Activated naive CD4-positive, alpha-beta T cell (primary cell): Measurements from ENCODE around the gene PGC.

ENCODE experiments used
- DNase-seq, 4 experiments: peaks; one replicate each; lab custom pipeline; 2025; lab: John Stamatoyannopoulos, UW

Gene PGC

GRCh38 chr6:41747256-41748101 is at the start of gene PGC:
PGC (minus strand) TSS chr6:41747397; CDS start chr6:41747334, 63 bp downstream.
- DNase-seq, result no peak

- DNase-seq, result no peak
Observed at GRCh38 chr6:41796474-41796873, 49.3 kb upstream of the PGC start.

- no peak for DNase-seq
Observed at GRCh38 chr6:41791984-41792383, 44.8 kb upstream of the PGC start.

DNA sequence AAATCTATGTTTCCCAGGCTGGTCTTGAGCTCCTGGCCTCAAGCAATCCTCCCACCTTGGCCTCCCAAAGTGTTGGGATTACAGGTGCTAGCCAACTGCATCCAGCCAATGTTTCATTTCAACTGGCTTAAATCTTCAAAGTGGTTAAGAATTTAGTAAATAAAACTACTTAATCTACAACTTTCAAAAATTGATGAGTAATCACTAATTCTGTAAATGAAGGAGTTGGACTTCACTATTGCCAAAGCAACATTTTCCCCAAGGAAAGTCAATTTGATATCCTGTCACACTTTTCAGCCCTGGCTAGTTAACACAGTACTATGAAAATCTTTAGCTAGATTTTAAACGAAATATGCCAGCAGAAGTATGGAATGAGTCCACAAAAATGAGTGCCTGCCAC is 44.1 kb upstream of the PGC start:
- DNase-seq, result no peak

DNA sequence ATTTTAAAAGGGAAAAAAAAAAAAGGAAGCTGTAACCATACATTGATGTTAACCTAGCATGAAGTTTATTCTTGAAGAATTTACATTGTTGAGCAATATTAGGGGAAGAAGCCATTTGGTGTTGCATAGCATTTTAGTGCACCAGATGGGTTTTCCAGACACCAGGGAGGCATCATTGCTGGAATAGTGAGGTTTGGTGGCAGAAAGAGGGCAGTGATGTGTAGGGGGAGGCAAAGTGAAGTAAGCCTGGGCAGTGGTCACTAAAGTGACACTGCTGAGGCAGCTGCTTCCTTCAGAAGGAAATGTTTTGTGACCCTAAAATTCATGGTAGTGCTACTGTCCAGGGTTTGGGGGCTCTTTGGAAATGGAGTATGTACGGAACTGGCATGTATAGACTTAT is 42.8 kb upstream of the PGC start:
- no peak for DNase-seq

GRCh38 chr6:41789390-41789724 is 42.2 kb upstream of the PGC start:
- no peak for DNase-seq

DNA sequence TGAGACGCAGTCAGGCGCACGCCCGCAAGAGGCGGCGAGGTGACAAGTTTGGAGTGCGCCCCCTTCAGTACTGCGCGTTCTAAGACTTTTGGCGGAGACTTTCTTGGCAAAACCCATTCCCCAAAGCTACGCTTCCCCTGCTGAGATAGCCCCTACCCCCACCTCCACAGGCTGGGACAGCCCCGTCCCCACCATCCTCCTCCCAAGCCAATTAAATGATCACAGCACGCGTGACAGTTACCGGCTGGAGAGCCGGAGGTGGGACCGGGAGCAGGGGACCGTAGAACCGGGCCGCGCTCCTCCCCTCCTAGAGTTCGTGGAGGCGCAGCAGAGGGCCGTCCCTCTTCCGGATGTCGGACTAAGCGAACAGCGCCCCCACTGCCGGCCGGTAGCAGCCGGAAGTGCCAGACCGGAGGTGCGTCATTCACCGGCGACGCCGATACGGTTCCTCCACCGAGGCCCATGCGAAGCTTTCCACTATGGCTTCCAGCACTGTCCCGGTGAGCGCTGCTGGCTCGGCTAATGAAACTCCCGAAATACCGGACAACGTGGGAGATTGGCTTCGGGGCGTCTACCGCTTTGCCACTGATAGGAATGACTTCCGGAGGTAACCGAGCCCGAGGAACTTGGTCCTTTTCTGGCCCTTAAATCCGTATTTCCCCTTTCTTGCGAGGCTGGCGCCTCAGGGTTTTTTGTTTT is 40.2 kb upstream of the PGC start, which contains the start of gene TOMM6:
TSS of gene TOMM6 (plus strand) at position 476 of the 699 bp plus-strand sequence. CDS start at position 480, 4 bp downstream.
- peak; percentile 89 to 92 (median 92) for DNase-seq

GRCh38 chr6:41786451-41787218 is 39.4 kb upstream of the PGC start:
- DNase-seq, result peak; percentile 72 to 90 (median 82)

GRCh38 chr6:41785689-41786450 is 38.7 kb upstream of the PGC start:
- no peak for DNase-seq

DNA sequence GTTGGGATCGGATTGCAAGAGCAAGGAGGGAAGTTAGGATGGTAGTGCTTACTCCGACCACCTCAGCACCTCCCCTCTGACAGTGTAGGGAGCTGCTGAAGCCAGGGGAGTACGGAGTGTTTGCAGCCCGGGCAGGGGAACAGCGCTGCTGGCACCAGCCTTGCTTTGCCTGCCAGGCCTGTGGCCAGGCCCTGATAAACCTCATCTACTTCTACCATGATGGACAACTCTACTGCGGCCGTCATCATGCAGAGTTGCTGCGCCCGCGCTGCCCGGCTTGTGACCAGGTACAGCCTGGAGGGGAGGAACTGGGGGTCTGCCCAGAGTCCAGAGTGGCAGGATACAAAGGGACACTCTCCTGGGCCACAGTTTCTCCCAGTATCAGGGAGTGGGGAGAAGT is 38.1 kb upstream of the PGC start:
- DNase-seq, result no peak

GRCh38 chr6:41784581-41785171 is 37.5 kb upstream of the PGC start:
- no peak for DNase-seq

- no peak for DNase-seq
Observed at GRCh38 chr6:41783106-41783780, 36.0 kb upstream of the PGC start.

DNA sequence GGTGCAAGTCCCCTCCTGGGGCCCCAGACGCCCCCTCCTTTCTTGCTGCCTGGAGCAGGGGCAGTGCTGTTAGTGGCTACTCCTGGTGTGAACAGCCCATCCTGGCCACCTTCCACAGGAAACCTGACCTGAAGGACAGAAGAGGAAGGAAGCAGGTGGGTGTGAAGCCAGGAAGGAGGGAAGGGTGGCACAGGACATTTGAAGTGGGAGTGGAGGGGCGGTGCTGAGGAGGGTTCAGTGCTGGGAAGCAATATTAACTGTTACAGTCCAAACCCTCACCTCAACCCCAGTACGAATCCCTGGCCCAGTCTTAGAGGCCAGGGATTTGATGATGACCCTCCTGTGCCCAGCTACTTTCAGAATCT is 34.2 kb upstream of the PGC start:
- no peak for DNase-seq

DNA sequence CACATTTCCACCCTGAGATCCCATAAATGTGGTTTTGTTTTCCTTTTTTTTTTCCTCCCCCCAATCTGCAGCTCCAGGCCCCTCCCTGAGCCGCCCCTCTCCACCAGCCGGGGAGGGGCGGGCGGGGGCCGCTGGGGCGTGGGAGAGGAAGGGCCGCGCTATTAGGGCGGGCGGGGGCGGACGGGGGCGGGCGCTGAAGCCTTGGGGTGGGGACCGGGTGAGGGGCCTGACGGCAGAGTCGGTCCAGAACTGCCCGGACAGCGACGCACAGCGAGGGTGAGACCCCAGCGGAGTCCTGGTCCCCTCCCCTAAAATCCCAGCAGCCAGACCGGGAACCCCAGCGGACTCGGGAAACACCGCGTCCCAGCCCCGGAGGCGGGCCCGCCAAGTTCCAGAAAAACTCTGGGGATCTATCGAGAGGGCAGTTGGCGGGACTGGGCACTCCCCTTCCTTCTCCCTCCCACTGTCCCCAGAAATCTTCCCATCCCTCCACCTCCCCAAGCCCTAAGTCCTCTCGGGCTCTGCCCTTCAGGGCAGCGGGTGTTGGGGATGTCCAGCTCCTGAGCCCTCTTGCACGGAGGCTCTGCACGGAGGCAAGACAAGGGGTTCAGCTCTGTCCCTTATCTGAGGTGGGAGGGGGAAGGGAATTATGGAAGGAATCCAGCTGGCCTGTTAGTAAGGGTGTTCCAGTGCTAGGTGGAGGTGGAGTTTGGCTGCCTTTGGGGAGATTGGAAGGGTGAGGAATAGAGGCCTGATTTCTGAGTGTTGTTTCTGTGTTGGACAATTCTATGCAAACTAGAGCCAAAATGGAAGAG is 33.6 kb upstream of the PGC start, which contains the start of gene PRICKLE4:
TSS of gene PRICKLE4 (plus strand) at position 232 of the 815 bp plus-strand sequence. CDS start 2,692 bp downstream, outside the sequence.
- no peak for DNase-seq

- DNase-seq, result peak; percentile 99 to 100 (median 100)
Observed at GRCh38 chr6:41779788-41780550, 32.8 kb upstream of the PGC start, which contains the start of gene FRS3. FRS3 (minus strand) TSS chr6:41779900; CDS start chr6:41776987, 2,913 bp downstream.

GRCh38 chr6:41779336-41779735 is 32.1 kb upstream of the PGC start:
- DNase-seq, result peak in 1 of 4 experiments; percentile 40

DNA sequence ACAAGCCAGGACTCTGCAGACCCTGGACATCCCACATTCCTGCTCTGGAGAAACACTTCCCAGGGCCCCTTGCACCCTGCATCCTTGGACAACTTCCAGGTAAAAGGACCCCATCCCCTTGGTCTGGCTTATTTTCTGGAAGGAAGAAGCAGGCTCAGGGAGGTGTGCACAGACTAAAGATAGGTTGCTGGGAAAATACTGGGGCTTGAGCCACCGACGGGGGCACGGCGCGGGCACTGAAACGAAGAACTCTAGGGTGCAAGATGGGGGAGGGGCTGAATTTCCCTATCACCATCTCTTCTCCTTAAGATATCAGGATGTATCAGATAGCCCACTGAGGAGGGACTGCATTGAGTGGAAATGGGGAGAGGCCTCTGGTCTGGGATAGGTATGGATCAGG is 31.7 kb upstream of the PGC start:
- no peak for DNase-seq

DNA sequence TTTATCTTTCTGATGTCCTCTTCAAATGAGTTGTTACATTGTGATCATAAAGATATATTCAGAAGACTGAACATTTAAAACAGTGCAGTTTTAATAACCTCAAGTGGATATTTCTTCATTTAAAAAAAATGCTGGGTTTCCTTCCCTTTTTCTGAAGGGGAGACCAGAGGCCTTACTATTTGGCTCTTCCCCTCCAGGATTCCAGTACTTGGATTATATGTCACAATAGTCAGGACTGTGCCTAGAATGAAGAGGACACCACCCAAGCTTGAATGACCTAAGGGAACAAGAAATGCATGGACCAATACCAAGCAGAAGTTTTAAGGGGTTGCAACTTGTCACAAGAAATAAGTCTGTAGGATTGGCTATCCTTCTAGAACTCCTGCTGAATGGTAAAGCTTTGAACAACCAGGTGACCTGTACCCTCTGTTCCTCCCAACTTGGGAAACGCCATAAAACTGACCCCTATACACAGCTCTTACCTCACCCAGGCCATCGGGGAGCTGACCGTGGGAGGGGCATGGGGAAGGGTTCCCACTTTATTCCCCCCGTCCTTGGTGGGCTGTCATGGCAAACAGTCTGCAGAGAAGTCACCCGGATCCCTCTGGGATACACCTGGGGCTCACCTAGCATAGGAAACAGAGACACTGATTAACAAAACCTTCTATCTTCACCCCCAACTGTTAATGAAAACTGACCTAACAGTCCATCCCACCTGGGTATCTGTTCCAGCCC is 30.5 kb upstream of the PGC start:
- DNase-seq, result no peak
